Measurements from ENCODE around the gene TRIP12. TPM values are rescaled to one million over a fixed set of nuclear protein-coding genes. Genes with fewer than 3 reads are reported as not detected.

The TRIP12 gene
- polyA plus RNA-seq, 1 donor from 2014 or later, result 57.2 TPM

GRCh38 chr2:229810786-229811185 lies 111.0 kb downstream of the TRIP12 start:
- no peaks in the 10 kb centered on the region for H3K9me3 ChIP-seq (ENCODE audit: low read length)
- no peak for TF ChIP-seq EP300 (conservative IDR thresholded peaks at IDR 0.05; ENCODE audit: poor library complexity, severe bottlenecking)
- TF ChIP-seq MXI1 (conservative IDR thresholded peaks at IDR 0.05; ENCODE audit: poor library complexity, severe bottlenecking), result no peak
- no peak for TF ChIP-seq TAF1 (IDR thresholded peaks at IDR 0.05; ENCODE audit: low read depth)
- no peak for TF ChIP-seq RAD21 (conservative IDR thresholded peaks at IDR 0.05)
- TF ChIP-seq EZH2 (IDR thresholded peaks at IDR 0.05; ENCODE audit: borderline replicate concordance, insufficient read depth, low read length, poor library complexity, severe bottlenecking), result no peak
- TF ChIP-seq, protein P1, sequence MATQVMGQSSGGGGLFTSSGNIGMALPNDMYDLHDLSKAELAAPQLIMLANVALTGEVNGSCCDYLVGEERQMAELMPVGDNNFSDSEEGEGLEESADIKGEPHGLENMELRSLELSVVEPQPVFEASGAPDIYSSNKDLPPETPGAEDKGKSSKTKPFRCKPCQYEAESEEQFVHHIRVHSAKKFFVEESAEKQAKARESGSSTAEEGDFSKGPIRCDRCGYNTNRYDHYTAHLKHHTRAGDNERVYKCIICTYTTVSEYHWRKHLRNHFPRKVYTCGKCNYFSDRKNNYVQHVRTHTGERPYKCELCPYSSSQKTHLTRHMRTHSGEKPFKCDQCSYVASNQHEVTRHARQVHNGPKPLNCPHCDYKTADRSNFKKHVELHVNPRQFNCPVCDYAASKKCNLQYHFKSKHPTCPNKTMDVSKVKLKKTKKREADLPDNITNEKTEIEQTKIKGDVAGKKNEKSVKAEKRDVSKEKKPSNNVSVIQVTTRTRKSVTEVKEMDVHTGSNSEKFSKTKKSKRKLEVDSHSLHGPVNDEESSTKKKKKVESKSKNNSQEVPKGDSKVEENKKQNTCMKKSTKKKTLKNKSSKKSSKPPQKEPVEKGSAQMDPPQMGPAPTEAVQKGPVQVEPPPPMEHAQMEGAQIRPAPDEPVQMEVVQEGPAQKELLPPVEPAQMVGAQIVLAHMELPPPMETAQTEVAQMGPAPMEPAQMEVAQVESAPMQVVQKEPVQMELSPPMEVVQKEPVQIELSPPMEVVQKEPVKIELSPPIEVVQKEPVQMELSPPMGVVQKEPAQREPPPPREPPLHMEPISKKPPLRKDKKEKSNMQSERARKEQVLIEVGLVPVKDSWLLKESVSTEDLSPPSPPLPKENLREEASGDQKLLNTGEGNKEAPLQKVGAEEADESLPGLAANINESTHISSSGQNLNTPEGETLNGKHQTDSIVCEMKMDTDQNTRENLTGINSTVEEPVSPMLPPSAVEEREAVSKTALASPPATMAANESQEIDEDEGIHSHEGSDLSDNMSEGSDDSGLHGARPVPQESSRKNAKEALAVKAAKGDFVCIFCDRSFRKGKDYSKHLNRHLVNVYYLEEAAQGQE (IDR thresholded peaks at IDR 0.05; ENCODE audit: borderline replicate concordance), result no peak
- no peak for TF ChIP-seq SMC3 (conservative IDR thresholded peaks at IDR 0.05; ENCODE audit: poor library complexity)
- no peak for TF ChIP-seq CTCF (IDR thresholded peaks at IDR 0.05; ENCODE audit: poor library complexity, severe bottlenecking)
- TF ChIP-seq POLR2AphosphoS5 (IDR thresholded peaks at IDR 0.05), result no peak
- no peak overlapping the region for H3K9ac ChIP-seq (ENCODE audit: low read length)
- H3K9me2 ChIP-seq (ENCODE audit: insufficient read depth, low read length), result no peaks in the 10 kb centered on the region
- no peaks in the 10 kb centered on the region for H3F3A ChIP-seq (ENCODE audit: insufficient read depth, low read length, poor library complexity, severe bottlenecking)
- peaks cover 6% of the 10 kb centered on the region for H3K36me3 ChIP-seq (ENCODE audit: insufficient read depth, low read length)
- H3K27me3 ChIP-seq (ENCODE audit: insufficient read depth, low read depth, low read length), result no peaks in the 10 kb centered on the region
- H2AFZ ChIP-seq (ENCODE audit: low read depth, low read length), result no peak overlapping the region
- H3K79me2 ChIP-seq (replicated peaks; ENCODE audit: insufficient read depth, low read length), result no peaks in the 10 kb centered on the region
- H3K4me3 ChIP-seq (ENCODE audit: low read length), result no peak overlapping the region
- H4K20me1 ChIP-seq (ENCODE audit: insufficient read depth), result no peaks in the 10 kb centered on the region
- no peak overlapping the region for H3K27ac ChIP-seq (ENCODE audit: low read length)
- H3K4me2 ChIP-seq (ENCODE audit: low read length), result no peak overlapping the region

GRCh38 chr2:229805559-229805958 lies 116.2 kb downstream of the TRIP12 start:
- H2AFZ ChIP-seq (ENCODE audit: low read depth, low read length), result no peak overlapping the region
- H4K20me1 ChIP-seq (ENCODE audit: insufficient read depth), result no peaks in the 10 kb centered on the region
- no peak overlapping the region for H3K27ac ChIP-seq (ENCODE audit: low read length)
- H3K36me3 ChIP-seq (ENCODE audit: insufficient read depth, low read length), result peaks cover 6% of the 10 kb centered on the region
- no peaks in the 10 kb centered on the region for H3F3A ChIP-seq (ENCODE audit: insufficient read depth, low read length, poor library complexity, severe bottlenecking)
- H3K27me3 ChIP-seq (ENCODE audit: insufficient read depth, low read depth, low read length), result no peaks in the 10 kb centered on the region
- no peaks in the 10 kb centered on the region for H3K9me3 ChIP-seq (ENCODE audit: low read length)
- no peaks in the 10 kb centered on the region for H3K9me2 ChIP-seq (ENCODE audit: insufficient read depth, low read length)
- H3K4me2 ChIP-seq (ENCODE audit: low read length), result no peak overlapping the region
- no peaks in the 10 kb centered on the region for H3K79me2 ChIP-seq (replicated peaks; ENCODE audit: insufficient read depth, low read length)
- no peak overlapping the region for H3K9ac ChIP-seq (ENCODE audit: low read length)
- TF ChIP-seq, protein P1 (IDR thresholded peaks at IDR 0.05; ENCODE audit: borderline replicate concordance), result no peak
- TF ChIP-seq SMC3 (conservative IDR thresholded peaks at IDR 0.05; ENCODE audit: poor library complexity) (no peak), POLR2AphosphoS5 (IDR thresholded peaks at IDR 0.05) (no peak), CTCF (IDR thresholded peaks at IDR 0.05; ENCODE audit: poor library complexity, severe bottlenecking) (no peak), RAD21 (conservative IDR thresholded peaks at IDR 0.05) (no peak), TAF1 (IDR thresholded peaks at IDR 0.05; ENCODE audit: low read depth) (no peak), EP300 (conservative IDR thresholded peaks at IDR 0.05; ENCODE audit: poor library complexity, severe bottlenecking) (no peak), MXI1 (conservative IDR thresholded peaks at IDR 0.05; ENCODE audit: poor library complexity, severe bottlenecking) (no peak), EZH2 (IDR thresholded peaks at IDR 0.05; ENCODE audit: borderline replicate concordance, insufficient read depth, low read length, poor library complexity, severe bottlenecking) (no peak)
- no peak overlapping the region for H3K4me3 ChIP-seq (ENCODE audit: low read length)

Measured in neural cell (in vitro differentiated cells).